Activated CD8-positive, alpha-beta T cell treated with anti-CD3 and anti-CD28 coated beads for 36 hours (primary cell): Measurements from ENCODE around the gene SLMAP. TPM values are rescaled to one million over a fixed set of nuclear protein-coding genes. Genes with fewer than 3 reads are reported as not detected.

Experiments
- ATAC-seq: fragments of 200-7000 bp; cut with Tn5 transposase; one replicate; pipeline ENCODE4 v1.10.0; 2021; ENCODE audit warnings: mild to moderate bottlenecking, moderate library complexity
- CTCF ChIA-PET: fragments of 350-600 bp; sonication (Branson Sonifier 250); formaldehyde crosslinking; loops from one replicate; lab custom pipeline; 2021; ENCODE audit warnings: antibody characterized with exemption; lab: Charles Lee
- POLR2A ChIA-PET: fragments of 350-600 bp; sonication (Branson Sonifier 250); formaldehyde crosslinking; loops from one replicate; lab custom pipeline; 2021; ENCODE audit warnings: antibody characterized with exemption; lab: Charles Lee
- DNase-seq: peaks from one replicate; pipeline ENCODE4 v3.0.0-alpha.2; 2020
- H3K27ac Mint-ChIP-seq: one replicate; pipeline ENCODE4 v1.8.0; 2021; ENCODE audit warnings: mild to moderate bottlenecking, mixed read lengths
- H3K27me3 Mint-ChIP-seq: one replicate; pipeline ENCODE4 v1.8.0; 2021; ENCODE audit warnings: mixed read lengths
- H3K36me3 Mint-ChIP-seq: one replicate; pipeline ENCODE4 v1.8.0; 2021; ENCODE audit warnings: low read depth, mixed read lengths
- H3K4me1 Mint-ChIP-seq: one replicate; pipeline ENCODE4 v1.8.0; 2021; ENCODE audit warnings: low read depth, mixed read lengths
- H3K4me3 Mint-ChIP-seq: one replicate; pipeline ENCODE4 v1.8.0; 2021; ENCODE audit warnings: mild to moderate bottlenecking, moderate library complexity, mixed read lengths
- H3K9me3 Mint-ChIP-seq: one replicate; pipeline ENCODE4 v1.8.0; 2021; ENCODE audit warnings: mixed read lengths
- intact Hi-C: fragments of 100-400 bp; cut with micrococcal nuclease; formaldehyde crosslinking; loops from one replicate; pipeline ENCODE4 v1.10.0; 2022
- total RNA-seq, 2 experiments: library from RNA; stranded (reverse); gene quantifications; one replicate each; pipeline ENCODE4 v1.2.3, GENCODE V29; 2021
- TF ChIP-seq, protein P1 (sequence below): fragments of 200-600 bp; IDR thresholded peaks from one replicate; pipeline ENCODE4 v1.8.0; 2022; ENCODE audit warnings: antibody characterized with exemption, mild to moderate bottlenecking

Gene SLMAP
- total RNA-seq, 2 experiments from 2014 or later, result 45.8 to 47.3 TPM

DNA sequence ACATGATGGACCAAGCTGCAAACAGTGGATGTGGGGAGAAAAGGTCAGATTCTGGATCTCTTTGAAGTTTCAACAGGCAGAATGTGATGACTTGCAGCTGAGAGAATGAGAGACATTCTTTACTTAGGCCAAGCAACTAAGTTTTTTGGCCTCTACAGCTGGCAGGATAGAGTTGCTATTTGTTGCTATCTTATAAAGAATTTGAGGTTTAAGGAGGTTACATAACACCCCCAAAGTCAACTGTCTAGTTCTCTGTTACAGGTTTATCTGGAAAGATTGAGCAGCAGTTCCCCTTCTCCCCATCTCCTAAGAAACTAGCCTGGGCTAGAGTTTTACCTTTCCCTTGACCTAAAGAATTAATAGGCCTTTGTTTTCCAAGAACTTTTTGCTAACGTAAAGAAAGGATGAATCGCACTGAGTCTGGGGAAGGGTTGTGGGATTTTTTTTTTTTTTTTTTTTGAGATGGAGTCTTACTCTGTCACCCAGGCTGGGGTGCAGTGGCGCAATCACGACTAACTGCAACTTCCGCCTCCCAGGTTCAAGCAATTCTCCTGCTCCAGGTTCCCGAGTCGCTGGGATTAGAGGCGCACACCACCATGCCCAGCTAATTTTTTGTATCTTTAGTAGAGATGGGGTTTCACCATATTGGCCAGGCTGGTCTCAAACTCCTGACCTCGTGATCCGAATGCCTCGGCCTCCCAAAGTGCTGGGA, 26.6 kb upstream of the SLMAP start:
- Mint-ChIP-seq H3K9me3 (no peaks in the 10 kb centered on the region), H3K27me3 (peaks cover 1% of the 10 kb centered on the region), H3K36me3 (no peaks in the 10 kb centered on the region), H3K4me1 (no peaks in the 10 kb centered on the region), H3K4me3 (no peak overlapping the region), H3K27ac (no peak overlapping the region)
- ChIA-PET CTCF (no interaction called here), POLR2A (no interaction called here)
- ATAC-seq (no peak), DNase-seq (no peak)
- TF ChIP-seq, protein P1, sequence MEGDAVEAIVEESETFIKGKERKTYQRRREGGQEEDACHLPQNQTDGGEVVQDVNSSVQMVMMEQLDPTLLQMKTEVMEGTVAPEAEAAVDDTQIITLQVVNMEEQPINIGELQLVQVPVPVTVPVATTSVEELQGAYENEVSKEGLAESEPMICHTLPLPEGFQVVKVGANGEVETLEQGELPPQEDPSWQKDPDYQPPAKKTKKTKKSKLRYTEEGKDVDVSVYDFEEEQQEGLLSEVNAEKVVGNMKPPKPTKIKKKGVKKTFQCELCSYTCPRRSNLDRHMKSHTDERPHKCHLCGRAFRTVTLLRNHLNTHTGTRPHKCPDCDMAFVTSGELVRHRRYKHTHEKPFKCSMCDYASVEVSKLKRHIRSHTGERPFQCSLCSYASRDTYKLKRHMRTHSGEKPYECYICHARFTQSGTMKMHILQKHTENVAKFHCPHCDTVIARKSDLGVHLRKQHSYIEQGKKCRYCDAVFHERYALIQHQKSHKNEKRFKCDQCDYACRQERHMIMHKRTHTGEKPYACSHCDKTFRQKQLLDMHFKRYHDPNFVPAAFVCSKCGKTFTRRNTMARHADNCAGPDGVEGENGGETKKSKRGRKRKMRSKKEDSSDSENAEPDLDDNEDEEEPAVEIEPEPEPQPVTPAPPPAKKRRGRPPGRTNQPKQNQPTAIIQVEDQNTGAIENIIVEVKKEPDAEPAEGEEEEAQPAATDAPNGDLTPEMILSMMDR, result no peak
- intact Hi-C loops, result no loop called here

DNA sequence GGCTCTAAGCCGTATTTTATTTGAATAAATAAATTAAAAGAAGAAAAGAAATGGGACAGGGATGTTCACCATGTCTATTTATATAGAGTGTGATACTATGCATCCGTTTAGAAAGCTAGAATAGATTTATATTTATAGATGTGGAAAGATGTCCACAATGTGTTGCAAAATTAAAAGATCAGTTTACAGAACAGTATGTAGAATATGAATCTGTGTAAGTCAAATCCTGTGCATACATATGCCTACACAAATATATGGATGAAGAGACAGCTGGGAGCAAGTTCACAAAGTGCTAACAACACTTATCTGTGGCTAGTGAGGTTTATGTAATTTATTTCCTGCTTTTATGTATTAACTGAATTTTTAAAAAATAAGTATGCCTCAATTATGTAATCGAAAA, 25.4 kb upstream of the SLMAP start:
- TF ChIP-seq, protein P1, result no peak
- no peak overlapping the region for H3K27ac Mint-ChIP-seq
- ATAC-seq, result no peak
- H3K27me3 Mint-ChIP-seq, result peaks cover 1% of the 10 kb centered on the region
- no peaks in the 10 kb centered on the region for H3K4me1 Mint-ChIP-seq
- CTCF ChIA-PET, result no interaction called here
- intact Hi-C loops, result no loop called here
- H3K9me3 Mint-ChIP-seq, result no peaks in the 10 kb centered on the region
- POLR2A ChIA-PET, result no interaction called here
- no peak overlapping the region for H3K4me3 Mint-ChIP-seq
- H3K36me3 Mint-ChIP-seq, result no peaks in the 10 kb centered on the region
- DNase-seq, result no peak

DNA sequence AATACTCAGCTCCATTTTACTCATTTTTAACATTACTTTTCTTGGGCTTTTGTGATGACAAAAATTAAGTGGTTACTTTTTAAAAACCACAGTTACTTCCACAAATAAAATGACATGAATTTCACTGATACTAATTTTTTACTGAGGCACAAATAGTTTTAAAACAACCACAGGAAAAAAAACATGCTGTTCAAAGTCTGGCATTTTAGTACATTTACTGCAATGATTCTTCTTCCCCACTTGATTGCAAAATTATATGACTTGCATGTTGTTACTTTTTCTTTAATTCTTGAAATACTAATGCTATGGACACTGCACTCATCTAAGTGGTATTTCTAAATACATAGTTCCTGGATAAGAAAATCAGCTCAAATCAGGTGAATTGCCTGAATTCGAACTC, 24.8 kb upstream of the SLMAP start:
- Mint-ChIP-seq H3K36me3 (no peaks in the 10 kb centered on the region), H3K9me3 (no peaks in the 10 kb centered on the region), H3K27ac (no peak overlapping the region), H3K27me3 (peaks cover 1% of the 10 kb centered on the region), H3K4me3 (no peak overlapping the region), H3K4me1 (no peaks in the 10 kb centered on the region)
- intact Hi-C loops, result no loop called here
- DNase-seq (no peak), ATAC-seq (no peak)
- TF ChIP-seq, protein P1, result no peak
- ChIA-PET POLR2A (no interaction called here), CTCF (no interaction called here)

DNA sequence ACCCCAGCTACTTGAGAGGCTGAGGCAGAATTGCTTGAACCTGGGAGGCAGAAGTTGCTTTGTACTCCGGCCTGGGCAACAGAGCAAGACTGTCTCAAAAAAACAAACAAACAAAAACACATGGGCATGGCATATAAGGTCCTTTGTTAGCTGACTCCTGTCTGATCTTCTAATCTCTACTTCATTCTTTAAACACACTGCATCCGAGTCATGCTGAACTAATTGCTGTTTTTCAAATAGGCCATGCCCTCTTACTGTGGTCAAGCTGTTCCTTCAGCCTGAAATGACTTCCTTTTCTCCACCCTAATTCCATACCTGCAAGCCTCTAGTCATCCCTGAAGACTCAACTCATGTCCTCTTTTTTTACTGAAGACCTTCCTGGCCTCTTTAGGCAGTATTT, 22.3 kb upstream of the SLMAP start:
- ChIA-PET POLR2A (no interaction called here), CTCF (no interaction called here)
- no peak overlapping the region for H3K27ac Mint-ChIP-seq
- no peak for DNase-seq
- H3K4me3 Mint-ChIP-seq, result no peak overlapping the region
- ATAC-seq, result no peak
- H3K27me3 Mint-ChIP-seq, result peaks cover 1% of the 10 kb centered on the region
- intact Hi-C loops, result no loop called here
- H3K4me1 Mint-ChIP-seq, result no peaks in the 10 kb centered on the region
- TF ChIP-seq, protein P1, result no peak
- H3K9me3 Mint-ChIP-seq, result no peaks in the 10 kb centered on the region
- no peaks in the 10 kb centered on the region for H3K36me3 Mint-ChIP-seq

DNA sequence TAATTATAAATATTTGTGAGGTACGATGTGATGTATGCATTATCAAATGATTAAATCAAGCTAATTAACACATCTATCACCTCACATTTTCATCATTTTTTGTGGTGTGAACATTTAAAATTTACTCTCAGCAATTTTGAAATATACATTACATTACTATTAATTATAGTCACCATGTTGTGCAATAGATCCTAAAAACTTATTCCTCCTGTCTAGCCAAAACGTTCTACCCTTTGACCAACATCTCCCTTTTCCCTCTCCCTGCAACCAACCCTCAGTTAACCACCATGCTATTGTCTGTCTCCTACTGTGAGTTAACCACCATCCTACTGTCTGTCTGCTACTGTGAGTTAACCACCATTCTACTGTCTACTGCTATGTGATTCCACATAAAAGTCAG, 20.7 kb upstream of the SLMAP start:
- TF ChIP-seq, protein P1, result no peak
- intact Hi-C loops, result no loop called here
- ChIA-PET CTCF (no interaction called here), POLR2A (no interaction called here)
- Mint-ChIP-seq H3K27me3 (no peaks in the 10 kb centered on the region), H3K4me1 (no peaks in the 10 kb centered on the region), H3K4me3 (no peak overlapping the region), H3K27ac (no peak overlapping the region), H3K9me3 (no peaks in the 10 kb centered on the region), H3K36me3 (no peaks in the 10 kb centered on the region)
- DNase-seq (no peak), ATAC-seq (no peak)
